Neural progenitor cell (in vitro differentiated cells): ENCODE measurements around the gene MBOAT1.

Source experiments
- CTCF ChIP-seq: fragments of 200-600 bp; sonication (generic); IDR thresholded peaks from 2 replicates; pipeline ENCODE4 v1.5.1; 2017; ENCODE audit warnings: antibody characterized with exemption, mild to moderate bottlenecking
- EZH2phosphoT487 ChIP-seq: fragments of 200-600 bp; sonication (generic); IDR thresholded peaks from 2 replicates; pipeline ENCODE4 v1.6.1; 2017; ENCODE audit warnings: antibody characterized with exemption

DNA sequence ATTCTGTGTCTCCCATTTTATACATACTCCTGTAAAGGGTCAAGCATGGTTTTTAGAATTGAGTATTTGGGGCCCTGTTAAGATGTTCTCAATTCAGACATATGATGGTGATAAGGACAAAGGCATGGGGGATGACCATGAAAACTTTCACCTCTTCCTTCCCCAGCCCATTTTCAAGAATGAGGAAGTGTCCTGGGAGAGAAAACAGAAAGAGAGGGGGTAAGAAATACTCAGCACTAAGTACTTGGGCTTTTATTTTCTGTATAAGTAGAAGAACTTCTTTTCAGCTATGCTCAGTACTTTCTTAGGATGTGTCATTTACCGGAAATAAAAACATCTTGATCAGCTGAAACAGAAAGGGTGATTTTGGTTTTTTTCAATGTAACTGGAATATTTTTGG lies 10.9 kb upstream of the MBOAT1 start:
- TF ChIP-seq CTCF: no peak
- no peak for TF ChIP-seq EZH2phosphoT487
